Ishikawa (cell line): ENCODE measurements around the gene CACNB2.

ENCODE experiments used
- CEBPB ChIP-seq: IDR thresholded peaks from 2 replicates; pipeline ENCODE4 v1.6.1; 2012
- CREB1 ChIP-seq: IDR thresholded peaks from 2 replicates; pipeline ENCODE4 v1.6.1; 2012; ENCODE audit warnings: low read depth
- EGR1 ChIP-seq: IDR thresholded peaks from 2 replicates; pipeline ENCODE4 v1.6.1; 2012
- EP300 ChIP-seq: IDR thresholded peaks from 2 replicates; pipeline ENCODE4 v1.6.1; 2012; ENCODE audit warnings: borderline replicate concordance
- FOXM1 ChIP-seq: IDR thresholded peaks from 2 replicates; pipeline ENCODE4 v1.6.1; 2012; ENCODE audit warnings: low read depth, borderline replicate concordance
- MAX ChIP-seq: IDR thresholded peaks from 2 replicates; pipeline ENCODE4 v1.6.1; 2012
- NFIC ChIP-seq: IDR thresholded peaks from 2 replicates; pipeline ENCODE4 v1.6.1; 2012
- RAD21 ChIP-seq: IDR thresholded peaks from 2 replicates; pipeline ENCODE4 v1.6.1; 2012; ENCODE audit warnings: low read depth
- REST ChIP-seq: IDR thresholded peaks from 2 replicates; pipeline ENCODE4 v1.6.1; 2012; ENCODE audit warnings: low read depth, mild to moderate bottlenecking
- TAF1 ChIP-seq: IDR thresholded peaks from 2 replicates; pipeline ENCODE4 v1.6.1; 2012; ENCODE audit warnings: low read depth, mild to moderate bottlenecking
- TCF12 ChIP-seq: IDR thresholded peaks from 2 replicates; pipeline ENCODE4 v1.6.1; 2012; ENCODE audit warnings: low read depth
- TEAD4 ChIP-seq: IDR thresholded peaks from 2 replicates; pipeline ENCODE4 v1.6.1; 2012
- USF1 ChIP-seq: IDR thresholded peaks from 2 replicates; pipeline ENCODE4 v1.6.1; 2012
- YY1 ChIP-seq: IDR thresholded peaks from 2 replicates; pipeline ENCODE4 v1.6.1; 2012; ENCODE audit warnings: low read depth
- ZBTB7A ChIP-seq: IDR thresholded peaks from 2 replicates; pipeline ENCODE4 v1.6.1; 2012; ENCODE audit warnings: low read depth

Gene CACNB2

GRCh38 chr10:18109341-18109870, 30.8 kb upstream of the CACNB2 start:
- TF ChIP-seq REST (no peak), MAX (no peak), FOXM1 (no peak), RAD21 (no peak), CREB1 (no peak), TAF1 (no peak), YY1 (no peak), TEAD4 (no peak), USF1 (no peak), TCF12 (no peak), CEBPB (no peak), EP300 (no peak)

- no peak for TF ChIP-seq YY1
- no peak for TF ChIP-seq CREB1
- no peak for TF ChIP-seq TEAD4
- no peak for TF ChIP-seq RAD21
- TF ChIP-seq EGR1, result no peak
- no peak for TF ChIP-seq NFIC
These were observed 26.3 kb upstream of the CACNB2 start for GRCh38 chr10:18113881-18114280.

- no peak for TF ChIP-seq REST
- no peak for TF ChIP-seq USF1
These were observed 22.9 kb upstream of the CACNB2 start for GRCh38 chr10:18117276-18117675.

- no peak for TF ChIP-seq TEAD4
- TF ChIP-seq EGR1, result no peak
- no peak for TF ChIP-seq EP300
- TF ChIP-seq FOXM1, result no peak
- TF ChIP-seq REST, result no peak
- TF ChIP-seq YY1, result no peak
- TF ChIP-seq TAF1, result no peak
- no peak for TF ChIP-seq CREB1
- TF ChIP-seq CEBPB, result no peak
- no peak for TF ChIP-seq ZBTB7A
- no peak for TF ChIP-seq RAD21
- no peak for TF ChIP-seq MAX
- TF ChIP-seq USF1, result no peak
- TF ChIP-seq NFIC, result no peak
- TF ChIP-seq TCF12, result no peak
These were observed 17.5 kb upstream of the CACNB2 start for GRCh38 chr10:18122753-18123152.

- TF ChIP-seq CREB1, result no peak
- TF ChIP-seq EP300, result no peak
- no peak for TF ChIP-seq CEBPB
- TF ChIP-seq USF1, result no peak
- TF ChIP-seq YY1, result no peak
- no peak for TF ChIP-seq TAF1
- TF ChIP-seq REST, result no peak
- TF ChIP-seq NFIC, result no peak
- no peak for TF ChIP-seq FOXM1
- TF ChIP-seq EGR1, result no peak
- no peak for TF ChIP-seq RAD21
- no peak for TF ChIP-seq TCF12
- TF ChIP-seq MAX, result no peak
- no peak for TF ChIP-seq TEAD4
- no peak for TF ChIP-seq ZBTB7A
These were observed 7.2 kb upstream of the CACNB2 start for GRCh38 chr10:18133046-18133445.
